Liver (tissue), 9 donors: ENCODE measurements around the gene TFCP2. TPM values are rescaled to one million over a fixed set of nuclear protein-coding genes. Genes with fewer than 3 reads are reported as not detected.

ENCODE experiments used
- DNase-seq: peaks from one replicate; pipeline ENCODE4 v3.0.0-alpha.2; 2017; ENCODE audit warnings: low spot score
- H3K27ac ChIP-seq, 2 donors: one replicate each; pipeline ENCODE4 v1.7.0; 2013; ENCODE audit warnings: inconsistent platforms in 2 of 2, low read length in 2 of 2, control low read depth in 1 of 2, low read depth in 1 of 2, mild to moderate bottlenecking in 1 of 2
- H3K27me3 ChIP-seq, 4 donors: one replicate each; pipeline versions ENCODE4 v1.6.1 to v1.7.0; 2013; ENCODE audit warnings: low read length in 3 of 4, inconsistent platforms in 1 of 4, mild to moderate bottlenecking in 1 of 4, moderate library complexity in 1 of 4; ENCODE audit not compliant: control insufficient read depth in 4 of 4, insufficient read depth in 4 of 4
- H3K36me3 ChIP-seq, 4 donors: one replicate each; pipeline versions ENCODE4 v1.6.1 to v1.7.0; 2013; ENCODE audit warnings: low read length in 3 of 4, mild to moderate bottlenecking in 3 of 4, low read depth in 1 of 4, moderate library complexity in 1 of 4; ENCODE audit not compliant: control insufficient read depth in 4 of 4, insufficient read depth in 3 of 4
- H3K4me1 ChIP-seq, 4 donors: one replicate each; pipeline versions ENCODE4 v1.6.1 to v1.7.0; 2013; ENCODE audit warnings: low read length in 3 of 4, mild to moderate bottlenecking in 3 of 4, moderate library complexity in 1 of 4; ENCODE audit not compliant: control insufficient read depth in 4 of 4, insufficient read depth in 4 of 4
- H3K4me3 ChIP-seq, 3 donors: one replicate each; pipeline versions ENCODE4 v1.6.1 to v1.7.0; 2013; ENCODE audit warnings: low read length in 3 of 3, control low read depth in 1 of 3, low read depth in 1 of 3, mild to moderate bottlenecking in 1 of 3
- H3K9ac ChIP-seq, 2 donors: one replicate each; pipeline ENCODE4 v1.7.0; 2013; ENCODE audit warnings: low read length in 2 of 2, mild to moderate bottlenecking in 2 of 2, moderate library complexity in 2 of 2, control low read depth in 1 of 2, low read depth in 1 of 2
- H3K9me3 ChIP-seq, 4 donors: one replicate each; pipeline versions ENCODE4 v1.6.1 to v1.7.0; 2013; ENCODE audit warnings: low read length in 3 of 4; ENCODE audit not compliant: control insufficient read depth in 4 of 4
- ATF3 ChIP-seq: IDR thresholded peaks from 2 replicates; pipeline ENCODE4 v1.6.1; 2016; ENCODE audit warnings: antibody characterized with exemption
- CTCF ChIP-seq: fragments of 150-350 bp; IDR thresholded peaks from 2 replicates; pipeline ENCODE4 v1.5.1; 2017; ENCODE audit warnings: improper control_type of control experiment, low read depth, low read length; ENCODE audit not compliant: missing input control
- EGR1 ChIP-seq, 2 donors: IDR thresholded peaks; 2 replicates each; pipeline ENCODE4 v1.6.1; 2016 to 2018; ENCODE audit warnings: antibody characterized with exemption in 2 of 2, low read depth in 2 of 2
- FOXA1 ChIP-seq: IDR thresholded peaks from 2 replicates; pipeline ENCODE4 v1.6.1; 2016; ENCODE audit warnings: antibody characterized with exemption
- FOXA2 ChIP-seq: IDR thresholded peaks from 2 replicates; pipeline ENCODE4 v1.6.1; 2016; ENCODE audit warnings: antibody characterized with exemption
- GABPA ChIP-seq, 2 donors: IDR thresholded peaks in 1 of 2; conservative IDR thresholded peaks in 1 of 2; 2 replicates each; pipeline ENCODE4 v1.6.1; 2016; ENCODE audit warnings: antibody characterized with exemption in 2 of 2, mild to moderate bottlenecking in 1 of 2, moderate library complexity in 1 of 2
- HNF4A ChIP-seq, 2 donors: conservative IDR thresholded peaks; 2 replicates each; pipeline ENCODE4 v1.6.1; 2016; ENCODE audit warnings: antibody characterized with exemption in 2 of 2, mild to moderate bottlenecking in 2 of 2
- HNF4G ChIP-seq: IDR thresholded peaks from 2 replicates; pipeline ENCODE4 v1.6.1; 2016; ENCODE audit warnings: antibody characterized with exemption
- JUND ChIP-seq, 2 donors: IDR thresholded peaks; 2 replicates each; pipeline ENCODE4 v1.6.1; 2016; ENCODE audit warnings: antibody characterized with exemption in 2 of 2
- MAX ChIP-seq: IDR thresholded peaks from 2 replicates; pipeline ENCODE4 v1.6.1; 2016; ENCODE audit warnings: antibody characterized with exemption
- NR2F2 ChIP-seq: IDR thresholded peaks from 2 replicates; pipeline ENCODE4 v1.6.1; 2016; ENCODE audit warnings: antibody characterized with exemption
- RAD21 ChIP-seq, 2 donors: IDR thresholded peaks; 2 replicates each; pipeline ENCODE4 v1.6.1; 2016; ENCODE audit warnings: antibody characterized with exemption in 2 of 2, mild to moderate bottlenecking in 2 of 2
- REST ChIP-seq: IDR thresholded peaks from 2 replicates; pipeline ENCODE4 v1.6.1; 2016; ENCODE audit warnings: antibody characterized with exemption, mild to moderate bottlenecking
- RXRA ChIP-seq, 2 donors: IDR thresholded peaks; 2 replicates each; pipeline ENCODE4 v1.6.1; 2017 to 2018; ENCODE audit warnings: antibody characterized with exemption in 2 of 2, mild to moderate bottlenecking in 1 of 2
- SP1 ChIP-seq: IDR thresholded peaks from 2 replicates; pipeline ENCODE4 v1.6.1; 2018; ENCODE audit warnings: antibody characterized with exemption, mild to moderate bottlenecking
- TAF1 ChIP-seq: conservative IDR thresholded peaks from 2 replicates; pipeline ENCODE4 v1.6.1; 2016; ENCODE audit warnings: antibody characterized with exemption, mild to moderate bottlenecking
- YY1 ChIP-seq: IDR thresholded peaks from 2 replicates; pipeline ENCODE4 v1.6.1; 2016; ENCODE audit warnings: antibody characterized with exemption, mild to moderate bottlenecking
- ZBTB33 ChIP-seq: IDR thresholded peaks from 2 replicates; pipeline ENCODE4 v1.6.1; 2016; ENCODE audit warnings: antibody characterized with exemption
- WGBS: extraction: QIAGEN DNeasy Blood & Tissue Kit; methylation state at CpG from one replicate; pipeline ENCODE4 v1.1.7; 2013; 5-methylcytosine and 5-hydroxymethylcytosine counted together
- polyA plus RNA-seq, 2 donors: library from polyadenylated mRNA; stranded (reverse) in 1 of 2; unstranded in 1 of 2; fragments of 200-250 nt in 1 of 2; fragments of >200 nt in 1 of 2; fragmentation: Nextera tagmentation in 1 of 2; extraction: Ambion mirVana in 1 of 2; gene quantifications; one replicate each; pipeline versions ENCODE4 v1.2.1 to v1.2.3, GENCODE V29; 2013 to 2015
- total RNA-seq, 2 donors: library from RNA; depleted of rRNA; stranded (reverse); fragments of >200 nt; gene quantifications; one replicate each; pipeline ENCODE4 v1.2.3, GENCODE V29; 2014
- donor health status: healthy.
- donor health status: healthy.
- donor health status: healthy.
- donor health status: healthy.
- donor health status: healthy.

The TFCP2 gene
- total and polyA plus RNA-seq, 4 donors = 1.6 to 8.6 (median 5.1) TPM

- TF ChIP-seq NR2F2 (no peak), HNF4G (no peak), JUND (IDR thresholded peaks at IDR 0.05) (no peak), YY1 (no peak), ZBTB33 (no peak), MAX (no peak), FOXA1 (no peak), RXRA (IDR thresholded peaks at IDR 0.05) (no peak), ATF3 (no peak), CTCF (no peak), TAF1 (no peak), REST (no peak), SP1 (no peak), GABPA (IDR thresholded peaks at IDR 0.05 in 1 of 2, conservative IDR thresholded peaks at IDR 0.05 in 1 of 2) (no peak), FOXA2 (no peak)
- Histone ChIP-seq H3K4me1 (no peaks in the 10 kb centered on the region), H3K4me3 (no peak overlapping the region), H3K36me3 (peaks cover 0 to 3% (median under 1%) of the 10 kb centered on the region in 4 donors), H3K9me3 (no peaks in the 10 kb centered on the region), H3K27me3 (no peaks in the 10 kb centered on the region), H3K27ac (no peak overlapping the region), H3K9ac (no peak overlapping the region)
- 99% methylated on average over 3 of the region's 3 CpGs for WGBS
- DNase-seq = no peak
Observed at GRCh38 chr12:51139292-51139844, 33.6 kb downstream of the TFCP2 start.

- peaks cover 0 to 2% (median 0%) of the 10 kb centered on the region in 4 donors for H3K36me3 ChIP-seq
- TF ChIP-seq JUND (IDR thresholded peaks at IDR 0.05) (no peak), RXRA (IDR thresholded peaks at IDR 0.05) (no peak), RAD21 (IDR thresholded peaks at IDR 0.05) (no peak), REST (no peak), GABPA (IDR thresholded peaks at IDR 0.05 in 1 of 2, conservative IDR thresholded peaks at IDR 0.05 in 1 of 2) (no peak), FOXA2 (no peak), TAF1 (no peak), NR2F2 (no peak), YY1 (no peak), HNF4A (conservative IDR thresholded peaks at IDR 0.05) (no peak), EGR1 (IDR thresholded peaks at IDR 0.05; ENCODE audit: low read depth in 2 of 2) (no peak), SP1 (no peak), ATF3 (no peak), HNF4G (no peak), MAX (no peak)
Observed at GRCh38 chr12:51132693-51133092, 40.2 kb downstream of the TFCP2 start.

More at GRCh38 chr12:51132693-51133092, 40.2 kb downstream of the TFCP2 start:
- Histone ChIP-seq H3K9me3 (no peaks in the 10 kb centered on the region), H3K9ac (no peak overlapping the region), H3K27me3 (no peaks in the 10 kb centered on the region), H3K27ac (no peak overlapping the region), H3K4me1 (no peaks in the 10 kb centered on the region), H3K4me3 (no peak overlapping the region)
- 91% methylated on average over 5 of the region's 5 CpGs for WGBS
- DNase-seq = no peak
